Stimulated activated CD4-positive, alpha-beta T cell treated with anti-CD3 and anti-CD28 coated beads, Interleukin-2, amount 100 ng/mL, for 4 hours (primary cell): Measurements from ENCODE around the gene NFKB2.

Source experiments
- DNase-seq: peaks from one replicate; pipeline ENCODE4 v3.0.0-alpha.2; 2020; ENCODE audit warnings: low read depth

Gene NFKB2

GRCh38 chr10:102394801-102395399, 605 bp upstream of the NFKB2 start:
- peak; percentile 46 for DNase-seq

GRCh38 chr10:102396317-102396650, 779 bp downstream of the NFKB2 start:
- DNase-seq: no peak

GRCh38 chr10:102396730-102397151, 1.2 kb downstream of the NFKB2 start:
- no peak for DNase-seq

- no peak for DNase-seq
These were observed 2.0 kb downstream of the NFKB2 start for GRCh38 chr10:102397222-102398171.

- no peak for DNase-seq
These were observed 2.9 kb downstream of the NFKB2 start for GRCh38 chr10:102398172-102399020.

- peak; percentile 78 for DNase-seq
These were observed 3.9 kb downstream of the NFKB2 start for GRCh38 chr10:102399217-102400021.

- DNase-seq: no peak
These were observed 4.6 kb downstream of the NFKB2 start for GRCh38 chr10:102400076-102400475.

- DNase-seq: no peak
These were observed 5.3 kb downstream of the NFKB2 start for GRCh38 chr10:102400598-102401341.

GRCh38 chr10:102401342-102401654, 5.8 kb downstream of the NFKB2 start:
- no peak for DNase-seq

- no peak for DNase-seq
These were observed 6.4 kb downstream of the NFKB2 start for GRCh38 chr10:102401735-102402511.

GRCh38 chr10:102402512-102402896, 7.0 kb downstream of the NFKB2 start:
- DNase-seq: no peak

GRCh38 chr10:102403115-102403514, 7.6 kb downstream of the NFKB2 start:
- no peak for DNase-seq

GRCh38 chr10:102404361-102405107, 9.0 kb downstream of the NFKB2 start:
- no peak for DNase-seq

GRCh38 chr10:102405108-102405571, 9.6 kb downstream of the NFKB2 start:
- no peak for DNase-seq

GRCh38 chr10:102405632-102406031, 10.1 kb downstream of the NFKB2 start:
- no peak for DNase-seq

- DNase-seq: no peak
These were observed 11.3 kb downstream of the NFKB2 start for GRCh38 chr10:102406815-102407214.

GRCh38 chr10:102407425-102408130, 12.1 kb downstream of the NFKB2 start:
- DNase-seq: no peak

GRCh38 chr10:102408131-102408727, 12.7 kb downstream of the NFKB2 start:
- no peak for DNase-seq
